GM19455 (cell line): ENCODE results near the gene VPS54.
"Not testable (repeated sequence)": the region's sequence is repeated elsewhere in the genome, so short reads cannot be mapped to it uniquely, and the experiment has no call there.

ENCODE experiments used
- ATAC-seq: cut with Tn5 transposase; IDR thresholded peaks from one replicate; pipeline ENCODE4 v1.9.1; 2021; ENCODE audit not compliant: unreplicated experiment

The VPS54 gene

GRCh38 chr2:64023485-64024258, 4.4 kb upstream of the VPS54 start:
- ATAC-seq, result no peak

- ATAC-seq, result no peak
Measured at GRCh38 chr2:64021578-64021977, 2.4 kb upstream of the VPS54 start.

- no peak for ATAC-seq
Measured at GRCh38 chr2:64019975-64020528, 824 bp upstream of the VPS54 start.

- peak; percentile 64 for ATAC-seq
Measured at GRCh38 chr2:64018701-64019082, 536 bp downstream of the VPS54 start.

GRCh38 chr2:64017811-64018700, 1.2 kb downstream of the VPS54 start:
- no peak for ATAC-seq

- no peak for ATAC-seq
Measured at GRCh38 chr2:64015898-64016297, 3.3 kb downstream of the VPS54 start.

- ATAC-seq, result no peak
Measured at GRCh38 chr2:64015391-64015790, 3.8 kb downstream of the VPS54 start.

- no peak for ATAC-seq
Measured at GRCh38 chr2:64014628-64015027, 4.6 kb downstream of the VPS54 start.

GRCh38 chr2:64013053-64013452, 6.2 kb downstream of the VPS54 start:
- no peak for ATAC-seq

GRCh38 chr2:64012115-64012514, 7.1 kb downstream of the VPS54 start:
- ATAC-seq, result no peak

GRCh38 chr2:64008434-64009009, 10.7 kb downstream of the VPS54 start:
- no peak for ATAC-seq

GRCh38 chr2:64007924-64008323, 11.3 kb downstream of the VPS54 start:
- no peak for ATAC-seq

GRCh38 chr2:64005707-64006356, 13.4 kb downstream of the VPS54 start:
- ATAC-seq, result no peak

GRCh38 chr2:64003239-64003638, 16.0 kb downstream of the VPS54 start:
- no peak for ATAC-seq

- no peak for ATAC-seq
Measured at GRCh38 chr2:64001382-64002101, 17.7 kb downstream of the VPS54 start.

GRCh38 chr2:64000630-64001381, 18.4 kb downstream of the VPS54 start:
- ATAC-seq, result no peak

- no peak for ATAC-seq
Measured at GRCh38 chr2:63999049-63999448, 20.2 kb downstream of the VPS54 start.

- not testable (repeated sequence) for ATAC-seq
Measured at GRCh38 chr2:63996582-63997198, 22.5 kb downstream of the VPS54 start.
